Endothelial cell of umbilical vein (primary cell): ENCODE measurements around the gene KCNIP3. TPM values are rescaled to one million over a fixed set of nuclear protein-coding genes. Genes with fewer than 3 reads are reported as not detected.

Source experiments
- BruUV-seq: library from RNA; stranded (reverse); fragments of 400-500 nt; replicated peaks from 2 replicates; lab custom pipeline; 2021; lab: Mats Ljungman, UMichigan
- CTCF ChIA-PET: fragments of 300-600, 350-600 bp; sonication (Branson Sonifier 250); formaldehyde crosslinking; loops from one replicate; lab custom pipeline; 2021; ENCODE audit warnings: antibody characterized with exemption, inconsistent platforms; lab: Charles Lee
- POLR2A ChIA-PET: fragments of 300-600, 350-600 bp; sonication (Branson Sonifier 250); formaldehyde crosslinking; loops from one replicate; lab custom pipeline; 2021; ENCODE audit warnings: antibody characterized with exemption, inconsistent platforms; lab: Charles Lee
- DNase-seq: peaks from one replicate; pipeline ENCODE4 v3.0.0-alpha.2; 2011; ENCODE audit warnings: low read depth, low spot score
- FAIRE-seq: peaks from 2 replicates; lab custom pipeline; 2011; peaks lifted over from hg19 to GRCh38; lab: Jason Lieb, UNC
- H2AFZ ChIP-seq: 2 replicates; pipeline ENCODE4 v1.6.0; 2012; ENCODE audit warnings: low read depth, low read length, control low read depth, inconsistent platforms
- H3K27ac ChIP-seq: 2 replicates; pipeline ENCODE4 v1.5.1; 2011; ENCODE audit warnings: low read depth, mild to moderate bottlenecking, control low read depth, low read length, moderate library complexity; ENCODE audit not compliant: insufficient read depth
- H3K27me3 ChIP-seq, 2 experiments: 2 replicates each; pipeline versions ENCODE4 v1.6.0 to v1.6.1; 2011; ENCODE audit warnings: low read length in 2 of 2, mixed read lengths in 1 of 2; ENCODE audit not compliant: control insufficient read depth in 2 of 2, insufficient read depth in 2 of 2
- H3K36me3 ChIP-seq, 2 experiments: 2 replicates in 1 of 2; 3 replicates in 1 of 2; pipeline ENCODE4 v1.5.1; 2011; ENCODE audit warnings: low read length in 2 of 2, mild to moderate bottlenecking in 1 of 2, moderate library complexity in 1 of 2; ENCODE audit not compliant: control insufficient read depth in 2 of 2, insufficient read depth in 2 of 2; ENCODE audit errors: extremely low read depth in 1 of 2
- H3K4me1 ChIP-seq: 3 replicates; pipeline ENCODE4 v1.5.1; 2011; ENCODE audit warnings: mild to moderate bottlenecking, low read length; ENCODE audit not compliant: control insufficient read depth, insufficient read depth; ENCODE audit errors: extremely low read depth
- H3K4me2 ChIP-seq: 2 replicates; pipeline ENCODE4 v1.6.1; 2011; ENCODE audit warnings: low read length, control low read depth, mixed read lengths; ENCODE audit not compliant: insufficient read depth
- H3K4me3 ChIP-seq, 3 experiments: fragments of 200-600 bp in 1 of 3; sonication (generic), shearing (Covaris generic) in 1 of 3; replicated peaks in 1 of 3; 2 replicates each; pipeline ENCODE4 v1.5.1; 2011 to 2016; ENCODE audit warnings: control low read depth in 3 of 3, low read length in 3 of 3, mild to moderate bottlenecking in 2 of 3, inconsistent platforms in 1 of 3, low read depth in 1 of 3, moderate library complexity in 1 of 3; ENCODE audit not compliant: insufficient read depth in 1 of 3
- H3K79me2 ChIP-seq: 2 replicates; pipeline ENCODE4 v1.6.0; 2012; ENCODE audit warnings: low read length, inconsistent platforms; ENCODE audit not compliant: control insufficient read depth, insufficient read depth
- H3K9ac ChIP-seq: replicated peaks from 2 replicates; pipeline ENCODE3; 2011; ENCODE audit warnings: low read length, control low read depth; ENCODE audit not compliant: insufficient read depth; ENCODE audit errors: extremely low read depth
- H3K9me1 ChIP-seq: replicated peaks from 3 replicates; pipeline ENCODE4 v1.6.0; 2011; ENCODE audit warnings: mild to moderate bottlenecking, low read length; ENCODE audit not compliant: control insufficient read depth, insufficient read depth; ENCODE audit errors: extremely low read depth
- H3K9me3 ChIP-seq: replicated peaks from 2 replicates; pipeline ENCODE4 v1.5.1; 2012; ENCODE audit warnings: low read length, inconsistent platforms; ENCODE audit not compliant: control insufficient read depth, insufficient read depth
- H4K20me1 ChIP-seq: replicated peaks from 2 replicates; pipeline ENCODE3; 2011; ENCODE audit warnings: mild to moderate bottlenecking, low read length; ENCODE audit not compliant: control insufficient read depth, insufficient read depth; ENCODE audit errors: extremely low read depth
- EZH2 ChIP-seq: IDR thresholded peaks from 2 replicates; pipeline ENCODE4 v1.6.1; 2012; ENCODE audit warnings: borderline replicate concordance, low read depth, mild to moderate bottlenecking, moderate library complexity, low read length, inconsistent platforms; ENCODE audit not compliant: severe bottlenecking
- FOS ChIP-seq: IDR thresholded peaks from 2 replicates; pipeline ENCODE4 v1.6.1; 2011; ENCODE audit warnings: mild to moderate bottlenecking, low read length, moderate library complexity, borderline replicate concordance; ENCODE audit not compliant: insufficient read depth
- GATA2 ChIP-seq: IDR thresholded peaks from 2 replicates; pipeline ENCODE4 v1.7.0; 2011; ENCODE audit warnings: low read depth, mild to moderate bottlenecking, moderate library complexity, mixed read lengths, low read length; ENCODE audit not compliant: insufficient read length, insufficient read depth
- JUN ChIP-seq: IDR thresholded peaks from 2 replicates; pipeline ENCODE4 v1.6.1; 2011; ENCODE audit warnings: borderline replicate concordance, low read depth; ENCODE audit not compliant: insufficient read length, insufficient read depth
- MYC ChIP-seq: IDR thresholded peaks from one replicate; pipeline ENCODE4 v1.6.1; 2011; ENCODE audit warnings: mild to moderate bottlenecking, low read depth, low read length
- POLR2A ChIP-seq: IDR thresholded peaks from 2 replicates; pipeline ENCODE4 v1.6.1; 2012; ENCODE audit warnings: low read depth, mild to moderate bottlenecking, control low read depth, low read length
- POLR2AphosphoS5 ChIP-seq: IDR thresholded peaks from 2 replicates; pipeline ENCODE4 v1.6.1; 2012; ENCODE audit warnings: low read depth, mild to moderate bottlenecking, control low read depth, low read length, moderate library complexity; ENCODE audit not compliant: insufficient read depth
- dilution Hi-C: fragments of 300-500 bp; cut with MboI; formaldehyde crosslinking; loops from one replicate; pipeline ENCODE4 v1.15.0; 2019; ENCODE audit warnings: low sequenced_read_pairs; ENCODE audit not compliant: extremely low pct_ligation_motif_present
- intact Hi-C: fragments of 100-400 bp; cut with micrococcal nuclease; formaldehyde crosslinking; loops from one replicate; pipeline ENCODE4 v1.10.0; 2022
- polyA plus RNA-seq, 4 experiments: library from polyadenylated mRNA; depleted of rRNA in 3 of 4; stranded (reverse) in 3 of 4; unstranded in 1 of 4; fragments of >200 nt; gene quantifications; 2 replicates each; pipeline versions ENCODE4 v1.2.1 to v1.2.3, GENCODE V29; 2011 to 2012; ENCODE audit warnings: missing spikeins in 1 of 4
- total RNA-seq: library from RNA; stranded (reverse); gene quantifications from 2 replicates; pipeline ENCODE4 v1.2.3, GENCODE V29; 2021
- TF ChIP-seq, protein P1 (sequence below), 2 donors: IDR thresholded peaks; 1 replicate in 1 of 2; 2 replicates in 1 of 2; pipeline ENCODE4 v1.5.1; 2011; ENCODE audit warnings: low read length in 2 of 2, mild to moderate bottlenecking in 2 of 2, moderate library complexity in 2 of 2, control low read depth in 1 of 2, inconsistent platforms in 1 of 2, low read depth in 1 of 2; ENCODE audit not compliant: insufficient read depth in 1 of 2; ENCODE audit errors: extremely low read depth in 1 of 2
- TF ChIP-seq, protein P2 (sequence below): IDR thresholded peaks from 2 replicates; pipeline ENCODE4 v1.6.1; 2011; ENCODE audit not compliant: insufficient read depth, insufficient read length

The KCNIP3 gene
- total and polyA plus RNA-seq, 2 donors (not counting 3 experiments of a cell fraction or from before 2014, with no cell fraction given): 0.12 to 0.62 TPM

DNA sequence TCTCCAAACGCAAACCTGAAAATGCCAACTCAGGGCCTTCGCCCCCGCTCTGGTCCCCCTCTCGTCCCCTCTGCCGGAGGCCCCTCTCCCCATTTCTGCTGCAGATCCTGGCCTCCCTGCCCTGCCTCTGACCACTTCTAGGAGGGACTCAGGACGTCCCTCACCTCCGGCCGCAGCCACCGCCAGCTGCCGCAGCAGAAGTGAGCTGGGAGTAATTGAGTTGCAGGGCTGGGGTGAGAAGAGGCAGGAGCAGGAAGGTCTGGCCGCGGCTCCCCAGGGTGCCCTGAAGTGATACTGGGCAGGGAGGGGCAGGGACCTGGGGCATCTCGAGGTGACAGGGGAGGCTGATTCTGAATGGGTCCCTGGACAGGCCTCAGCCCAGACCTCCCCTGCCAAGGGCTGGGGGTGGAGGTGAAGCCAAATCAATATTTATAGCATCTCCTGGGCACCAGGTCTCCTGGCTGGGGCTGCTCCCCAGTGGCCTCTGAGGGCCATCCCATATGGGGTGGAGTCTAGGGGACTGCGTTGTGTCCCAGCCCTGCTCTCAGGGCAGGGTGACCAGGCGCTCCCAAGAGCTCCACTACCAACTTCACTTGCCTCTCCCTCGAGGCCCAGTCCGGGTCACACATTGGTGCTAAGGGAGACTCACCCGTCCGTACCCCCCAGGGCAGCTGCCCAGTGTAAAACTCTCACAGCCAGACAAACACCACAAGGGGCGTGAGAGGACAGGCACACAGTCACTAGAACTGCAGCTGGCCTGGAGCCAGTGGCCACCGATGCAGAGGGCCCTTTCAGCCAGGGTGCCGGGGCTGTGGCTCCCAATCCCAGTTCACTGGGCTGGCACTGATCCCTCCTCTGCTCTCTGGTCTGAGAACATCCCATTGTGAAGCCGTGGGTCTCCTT, 33.0 kb downstream of the KCNIP3 start:
- H3K4me3 ChIP-seq: no peak overlapping the region
- no peak overlapping the region for H2AFZ ChIP-seq
- H3K9ac ChIP-seq: no peak overlapping the region
- CTCF ChIA-PET: no interaction called here
- H3K9me1 ChIP-seq: no peaks in the 10 kb centered on the region
- H3K36me3 ChIP-seq: no peaks in the 10 kb centered on the region
- FAIRE-seq: no peak
- dilution Hi-C loops: no loop called here
- intact Hi-C loops: no loop called here
- H3K27me3 ChIP-seq: no peaks in the 10 kb centered on the region
- no peaks in the 10 kb centered on the region for H3K4me1 ChIP-seq
- no peak overlapping the region for H3K4me2 ChIP-seq
- BruUV-seq: no TSS peak
- POLR2A ChIA-PET: no interaction called here
- H3K9me3 ChIP-seq: no peaks in the 10 kb centered on the region
- H4K20me1 ChIP-seq: no peaks in the 10 kb centered on the region
- TF ChIP-seq EZH2: no peak
- no peak for DNase-seq
- H3K27ac ChIP-seq: no peak overlapping the region
- no peaks in the 10 kb centered on the region for H3K79me2 ChIP-seq

DNA sequence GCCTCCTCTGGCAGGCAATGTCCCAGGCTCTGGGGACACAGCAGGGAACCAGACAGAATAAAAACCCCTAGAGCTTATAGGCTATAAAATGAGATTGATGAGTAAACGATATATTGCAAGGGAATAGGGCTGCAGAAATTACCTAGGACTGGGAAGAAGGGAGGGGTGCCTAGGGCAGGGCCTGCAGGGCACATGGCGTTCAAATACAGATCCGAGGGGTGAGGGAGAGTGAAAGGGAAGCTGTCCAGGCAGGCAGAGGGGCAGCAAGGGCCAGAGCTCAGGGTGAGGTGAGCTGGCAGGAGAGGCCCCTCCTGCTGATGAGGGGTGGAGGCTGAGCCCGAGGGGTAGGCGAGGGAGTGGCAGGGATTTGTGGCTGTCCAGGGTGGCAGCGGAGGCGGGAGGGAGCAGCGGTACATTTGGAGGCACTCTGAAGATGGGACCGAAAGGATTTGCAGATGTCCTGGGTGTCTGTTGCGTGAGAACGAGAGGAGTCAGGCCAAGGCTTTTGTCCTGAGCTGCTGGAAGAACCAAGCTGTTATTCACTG, 33.7 kb downstream of the KCNIP3 start:
- DNase-seq (no peak), FAIRE-seq (no peak)
- no TSS peak for BruUV-seq
- no peaks in the 10 kb centered on the region for H3K9me1 ChIP-seq
- no peaks in the 10 kb centered on the region for H3K36me3 ChIP-seq
- no peak overlapping the region for H3K4me3 ChIP-seq
- no peaks in the 10 kb centered on the region for H3K4me1 ChIP-seq
- no peak overlapping the region for H3K4me2 ChIP-seq
- no peak overlapping the region for H2AFZ ChIP-seq
- no peaks in the 10 kb centered on the region for H4K20me1 ChIP-seq
- H3K9ac ChIP-seq: no peak overlapping the region
- CTCF ChIA-PET: no interaction called here
- no peak overlapping the region for H3K27ac ChIP-seq
- no peaks in the 10 kb centered on the region for H3K79me2 ChIP-seq
- intact Hi-C loops: no loop called here
- H3K9me3 ChIP-seq: no peaks in the 10 kb centered on the region
- dilution Hi-C loops: no loop called here
- POLR2A ChIA-PET: no interaction called here
- TF ChIP-seq MYC (no peak), POLR2AphosphoS5 (no peak), JUN (no peak), EZH2 (no peak), FOS (no peak), GATA2 (no peak), POLR2A (no peak)
- TF ChIP-seq, protein P1, sequence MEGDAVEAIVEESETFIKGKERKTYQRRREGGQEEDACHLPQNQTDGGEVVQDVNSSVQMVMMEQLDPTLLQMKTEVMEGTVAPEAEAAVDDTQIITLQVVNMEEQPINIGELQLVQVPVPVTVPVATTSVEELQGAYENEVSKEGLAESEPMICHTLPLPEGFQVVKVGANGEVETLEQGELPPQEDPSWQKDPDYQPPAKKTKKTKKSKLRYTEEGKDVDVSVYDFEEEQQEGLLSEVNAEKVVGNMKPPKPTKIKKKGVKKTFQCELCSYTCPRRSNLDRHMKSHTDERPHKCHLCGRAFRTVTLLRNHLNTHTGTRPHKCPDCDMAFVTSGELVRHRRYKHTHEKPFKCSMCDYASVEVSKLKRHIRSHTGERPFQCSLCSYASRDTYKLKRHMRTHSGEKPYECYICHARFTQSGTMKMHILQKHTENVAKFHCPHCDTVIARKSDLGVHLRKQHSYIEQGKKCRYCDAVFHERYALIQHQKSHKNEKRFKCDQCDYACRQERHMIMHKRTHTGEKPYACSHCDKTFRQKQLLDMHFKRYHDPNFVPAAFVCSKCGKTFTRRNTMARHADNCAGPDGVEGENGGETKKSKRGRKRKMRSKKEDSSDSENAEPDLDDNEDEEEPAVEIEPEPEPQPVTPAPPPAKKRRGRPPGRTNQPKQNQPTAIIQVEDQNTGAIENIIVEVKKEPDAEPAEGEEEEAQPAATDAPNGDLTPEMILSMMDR (IDR thresholded peaks at IDR 0.05; ENCODE audit: extremely low read depth in 1 of 2, insufficient read depth in 1 of 2, low read depth in 1 of 2, low read length in 2 of 2): no peak
- TF ChIP-seq, protein P2, sequence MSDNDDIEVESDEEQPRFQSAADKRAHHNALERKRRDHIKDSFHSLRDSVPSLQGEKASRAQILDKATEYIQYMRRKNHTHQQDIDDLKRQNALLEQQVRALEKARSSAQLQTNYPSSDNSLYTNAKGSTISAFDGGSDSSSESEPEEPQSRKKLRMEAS: no peak
- no peaks in the 10 kb centered on the region for H3K27me3 ChIP-seq
